Measurements from ENCODE around the gene SLC38A6. TPM values are rescaled to one million over a fixed set of nuclear protein-coding genes. Genes with fewer than 3 reads are reported as not detected.

Gene SLC38A6
- total RNA-seq, 1 donor from 2014 or later, result 14.1 TPM

DNA sequence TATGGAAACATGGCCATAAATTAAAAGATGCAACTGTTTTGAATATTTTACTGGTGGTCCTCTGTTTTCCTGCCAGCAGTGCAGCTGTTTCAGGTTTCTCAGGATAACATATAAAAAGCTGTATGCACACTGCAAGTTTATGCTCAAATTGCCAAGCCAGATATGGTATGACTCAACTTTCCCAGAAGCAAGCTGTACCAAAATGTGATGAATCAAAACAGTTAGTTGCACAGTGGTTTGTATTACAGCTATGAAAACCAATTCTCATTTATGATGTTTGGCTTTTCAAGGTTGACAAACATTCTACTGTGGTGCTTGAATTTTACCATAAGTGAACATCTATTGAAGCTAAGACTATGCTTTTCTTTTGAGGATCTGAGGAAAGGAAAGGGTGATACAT lies 15.6 kb upstream of the SLC38A6 start:
- H3K4me3 ChIP-seq (ENCODE audit: low read depth, low read length), result no peak overlapping the region

DNA sequence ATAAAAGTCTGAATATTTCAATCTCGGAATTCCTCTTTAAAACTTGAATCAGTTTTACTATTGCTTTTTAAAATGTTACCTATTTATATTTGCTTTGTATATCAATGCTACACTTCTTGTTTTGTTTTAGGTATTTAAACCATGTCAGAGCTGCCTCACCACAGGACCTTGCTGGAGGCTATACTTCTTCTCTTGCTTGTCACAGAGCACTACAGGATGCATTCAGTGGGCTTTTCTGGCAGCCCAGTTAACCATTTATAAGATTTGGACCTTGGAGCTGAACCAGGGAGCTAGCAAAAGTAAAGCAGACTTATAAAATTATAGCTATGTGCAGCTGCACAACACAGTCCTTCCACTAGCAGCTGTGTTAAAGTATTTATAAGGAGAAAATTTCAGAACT lies 12.9 kb upstream of the SLC38A6 start:
- TF ChIP-seq, protein P1, sequence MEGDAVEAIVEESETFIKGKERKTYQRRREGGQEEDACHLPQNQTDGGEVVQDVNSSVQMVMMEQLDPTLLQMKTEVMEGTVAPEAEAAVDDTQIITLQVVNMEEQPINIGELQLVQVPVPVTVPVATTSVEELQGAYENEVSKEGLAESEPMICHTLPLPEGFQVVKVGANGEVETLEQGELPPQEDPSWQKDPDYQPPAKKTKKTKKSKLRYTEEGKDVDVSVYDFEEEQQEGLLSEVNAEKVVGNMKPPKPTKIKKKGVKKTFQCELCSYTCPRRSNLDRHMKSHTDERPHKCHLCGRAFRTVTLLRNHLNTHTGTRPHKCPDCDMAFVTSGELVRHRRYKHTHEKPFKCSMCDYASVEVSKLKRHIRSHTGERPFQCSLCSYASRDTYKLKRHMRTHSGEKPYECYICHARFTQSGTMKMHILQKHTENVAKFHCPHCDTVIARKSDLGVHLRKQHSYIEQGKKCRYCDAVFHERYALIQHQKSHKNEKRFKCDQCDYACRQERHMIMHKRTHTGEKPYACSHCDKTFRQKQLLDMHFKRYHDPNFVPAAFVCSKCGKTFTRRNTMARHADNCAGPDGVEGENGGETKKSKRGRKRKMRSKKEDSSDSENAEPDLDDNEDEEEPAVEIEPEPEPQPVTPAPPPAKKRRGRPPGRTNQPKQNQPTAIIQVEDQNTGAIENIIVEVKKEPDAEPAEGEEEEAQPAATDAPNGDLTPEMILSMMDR (conservative IDR thresholded peaks at IDR 0.05; ENCODE audit: low read depth, low read length), result no peak
- no peak for DNase-seq (ENCODE audit: low read depth)
- H3K4me3 ChIP-seq (ENCODE audit: low read depth, low read length), result no peak overlapping the region

More for the DNA sequence above, 15.6 kb upstream of the SLC38A6 start:
- DNase-seq (ENCODE audit: low read depth), result no peak
- TF ChIP-seq, protein P1 (conservative IDR thresholded peaks at IDR 0.05; ENCODE audit: low read depth, low read length), result no peak

DNA sequence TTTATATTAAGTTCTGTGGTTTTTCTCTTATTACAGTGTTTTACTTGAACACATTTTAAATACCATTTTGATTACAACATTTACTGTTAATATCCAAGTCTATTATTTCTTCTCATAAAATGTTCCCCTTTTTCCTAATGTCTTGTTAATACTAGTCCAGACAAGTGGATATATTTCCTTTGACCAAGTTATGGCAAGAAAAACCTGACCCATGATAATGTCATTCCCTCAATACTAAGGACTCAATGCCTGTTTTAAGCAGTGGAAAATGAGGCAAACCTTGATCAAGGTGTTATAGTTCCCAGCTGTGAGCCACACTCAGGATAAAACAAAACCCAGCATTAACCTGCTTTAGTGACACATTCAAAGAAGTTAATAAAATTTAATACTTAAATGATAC lies 12.4 kb upstream of the SLC38A6 start:
- H3K4me3 ChIP-seq (ENCODE audit: low read depth, low read length), result no peak overlapping the region
- no peak for DNase-seq (ENCODE audit: low read depth)
- TF ChIP-seq, protein P1 (conservative IDR thresholded peaks at IDR 0.05; ENCODE audit: low read depth, low read length), result no peak

DNA sequence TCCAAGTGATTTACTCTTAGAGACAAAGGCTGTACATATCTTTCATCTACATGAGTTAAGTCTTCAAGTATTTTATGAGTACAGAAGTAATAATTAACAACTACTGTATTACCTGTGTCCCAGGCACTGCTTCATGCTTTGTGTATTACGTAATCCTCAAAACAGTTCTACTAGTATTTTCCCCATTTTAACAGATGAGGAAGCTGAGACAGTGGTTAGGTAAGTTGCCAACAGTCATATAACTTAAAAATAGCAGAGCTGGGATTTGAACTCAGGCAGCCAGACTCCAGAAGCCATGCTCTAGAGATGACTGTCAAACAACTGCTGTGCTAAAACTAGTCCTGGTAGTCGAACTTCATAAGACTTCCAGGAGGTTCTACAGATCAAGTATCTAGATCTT lies 10.9 kb upstream of the SLC38A6 start:
- H3K4me3 ChIP-seq (ENCODE audit: low read depth, low read length), result no peak overlapping the region
- DNase-seq (ENCODE audit: low read depth), result no peak
- TF ChIP-seq, protein P1 (conservative IDR thresholded peaks at IDR 0.05; ENCODE audit: low read depth, low read length), result no peak

DNA sequence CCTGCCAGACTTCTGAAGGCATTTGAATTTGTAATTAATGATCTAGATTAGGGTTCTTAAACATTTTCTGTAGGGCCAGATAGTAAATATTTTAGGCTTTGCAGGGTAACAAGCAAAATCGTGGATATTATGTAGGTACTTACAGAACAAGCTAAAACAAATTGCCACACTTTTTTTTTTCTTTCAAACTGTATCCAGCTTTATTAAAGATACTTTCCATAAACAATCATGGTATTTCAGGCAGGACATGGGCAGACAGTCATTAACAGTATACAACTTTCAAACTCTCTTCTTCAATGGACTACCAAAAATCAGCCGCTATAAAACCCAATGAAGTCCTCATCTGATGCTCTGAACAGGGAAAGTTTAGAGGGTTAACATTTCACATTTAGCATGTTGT lies 9.8 kb upstream of the SLC38A6 start:
- H3K4me3 ChIP-seq (ENCODE audit: low read depth, low read length), result no peak overlapping the region
- TF ChIP-seq, protein P1 (conservative IDR thresholded peaks at IDR 0.05; ENCODE audit: low read depth, low read length), result no peak
- DNase-seq (ENCODE audit: low read depth), result no peak

DNA sequence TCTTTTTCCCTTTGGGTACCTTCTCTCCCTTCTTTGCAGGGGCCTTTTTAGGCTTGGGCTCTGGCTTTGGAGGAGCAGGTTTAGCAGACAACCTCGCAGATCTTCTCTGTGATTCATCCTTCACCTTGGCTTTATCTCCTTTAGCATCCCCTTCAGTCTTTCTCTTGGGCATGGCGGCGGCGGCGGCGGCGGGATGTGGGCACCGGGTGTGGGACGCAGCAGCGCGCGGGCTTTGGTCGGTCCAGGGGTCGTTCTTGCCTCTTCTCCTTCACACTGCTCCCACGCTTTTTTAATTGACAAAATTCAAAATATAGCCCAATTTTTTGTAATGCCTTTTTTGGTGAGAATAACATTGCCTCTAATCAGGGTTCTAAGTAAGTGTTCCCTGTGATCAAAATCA lies 8.8 kb upstream of the SLC38A6 start:
- TF ChIP-seq, protein P1 (conservative IDR thresholded peaks at IDR 0.05; ENCODE audit: low read depth, low read length), result no peak
- no peak overlapping the region for H3K4me3 ChIP-seq (ENCODE audit: low read depth, low read length)
- DNase-seq (ENCODE audit: low read depth), result no peak

DNA sequence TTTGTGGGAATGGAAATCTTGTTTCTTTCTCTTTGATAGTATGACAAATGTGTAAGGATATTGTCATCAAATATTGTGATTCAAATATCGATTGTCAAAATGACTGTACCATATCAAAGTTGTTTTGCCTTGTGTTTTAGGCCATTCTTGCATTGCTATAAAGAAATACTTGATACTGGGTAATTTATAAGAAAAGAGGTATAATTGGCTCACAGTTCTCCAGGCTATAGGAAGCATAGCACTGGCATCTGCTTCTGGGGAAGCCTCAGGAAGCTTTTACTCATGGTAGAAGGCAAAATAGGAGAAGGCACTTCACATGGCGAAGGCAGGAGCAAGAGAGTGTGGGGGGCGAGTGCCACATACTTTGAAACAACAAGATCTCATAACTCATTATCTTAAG lies 8.0 kb upstream of the SLC38A6 start:
- H3K4me3 ChIP-seq (ENCODE audit: low read depth, low read length), result no peak overlapping the region
- TF ChIP-seq, protein P1 (conservative IDR thresholded peaks at IDR 0.05; ENCODE audit: low read depth, low read length), result no peak
- DNase-seq (ENCODE audit: low read depth), result no peak

Measured in epithelial cell of proximal tubule (primary cell).